H9 (cell line): Measurements from ENCODE around the gene PIEZO2. TPM values are rescaled to one million over a fixed set of nuclear protein-coding genes. Genes with fewer than 3 reads are reported as not detected.

Source experiments
- DNase-seq: peaks from one replicate; pipeline ENCODE4 v3.0.0-alpha.2; 2017
- H2AFZ ChIP-seq: one replicate; pipeline ENCODE4 v1.6.1; 2013; ENCODE audit warnings: mild to moderate bottlenecking, low read length, control low read depth, moderate library complexity
- H2AK5ac ChIP-seq: 2 replicates; pipeline ENCODE4 v1.6.1; 2013; ENCODE audit warnings: low read length, control low read depth, mixed read lengths; ENCODE audit not compliant: insufficient read length
- H2BK120ac ChIP-seq: one replicate; pipeline ENCODE4 v1.6.1; 2013; ENCODE audit warnings: low read depth, mild to moderate bottlenecking, low read length, control low read depth, inconsistent platforms; ENCODE audit not compliant: poor library complexity, severe bottlenecking
- H2BK12ac ChIP-seq: 2 replicates; pipeline ENCODE4 v1.6.1; 2013; ENCODE audit warnings: low read length, control low read depth, mixed read lengths, low read depth; ENCODE audit not compliant: insufficient read length
- H2BK15ac ChIP-seq: 2 replicates; pipeline ENCODE4 v1.6.1; 2013; ENCODE audit warnings: low read depth, low read length, control low read depth
- H2BK20ac ChIP-seq: one replicate; pipeline ENCODE4 v1.6.1; 2013; ENCODE audit warnings: low read depth, mild to moderate bottlenecking, low read length, control low read depth, inconsistent platforms; ENCODE audit not compliant: poor library complexity, severe bottlenecking
- H2BK5ac ChIP-seq: 2 replicates; pipeline ENCODE4 v1.6.1; 2013; ENCODE audit warnings: low read length, control low read depth, mixed read lengths; ENCODE audit not compliant: insufficient read length
- H3K14ac ChIP-seq: 2 replicates; pipeline ENCODE4 v1.6.1; 2013; ENCODE audit warnings: low read length, control low read depth; ENCODE audit not compliant: insufficient read depth
- H3K18ac ChIP-seq: 2 replicates; pipeline ENCODE4 v1.6.1; 2013; ENCODE audit warnings: low read depth, mild to moderate bottlenecking, mixed read lengths, low read length, control low read depth; ENCODE audit not compliant: insufficient read length
- H3K23ac ChIP-seq: 2 replicates; pipeline ENCODE4 v1.6.1; 2013; ENCODE audit warnings: low read length, control low read depth, mixed read lengths, low read depth; ENCODE audit not compliant: insufficient read length
- H3K23me2 ChIP-seq: 2 replicates; pipeline ENCODE4 v1.6.1; 2013; ENCODE audit warnings: low read depth, mild to moderate bottlenecking, mixed read lengths, low read length, control low read depth; ENCODE audit not compliant: insufficient read length, poor library complexity, severe bottlenecking
- H3K27ac ChIP-seq: 2 replicates; pipeline ENCODE4 v1.5.1; 2013; ENCODE audit warnings: low read length, control low read depth, mixed read lengths, low read depth; ENCODE audit not compliant: insufficient read length
- H3K27me3 ChIP-seq: 2 replicates; pipeline ENCODE4 v1.6.1; 2013; ENCODE audit warnings: low read length, control low read depth, inconsistent platforms; ENCODE audit not compliant: insufficient read depth
- H3K4ac ChIP-seq: 2 replicates; pipeline ENCODE4 v1.6.1; 2013; ENCODE audit warnings: low read depth, mild to moderate bottlenecking, control low read depth, inconsistent platforms, low read length, moderate library complexity
- H3K4me1 ChIP-seq: 2 replicates; pipeline ENCODE4 v1.6.1; 2013; ENCODE audit warnings: low read length, control low read depth, inconsistent platforms; ENCODE audit not compliant: insufficient read depth
- H3K4me2 ChIP-seq: 2 replicates; pipeline ENCODE4 v1.6.1; 2013; ENCODE audit warnings: low read length, control low read depth, mixed read lengths; ENCODE audit not compliant: insufficient read length, insufficient read depth
- H3K56ac ChIP-seq: 2 replicates; pipeline ENCODE4 v1.6.1; 2013; ENCODE audit warnings: low read depth, mild to moderate bottlenecking, mixed read lengths, low read length, control low read depth; ENCODE audit not compliant: insufficient read length
- H3K79me1 ChIP-seq: 2 replicates; pipeline ENCODE4 v1.6.1; 2013; ENCODE audit warnings: low read depth, mild to moderate bottlenecking, moderate library complexity, low read length, control low read depth, inconsistent platforms; ENCODE audit not compliant: insufficient read depth, poor library complexity, severe bottlenecking
- H3K79me2 ChIP-seq: 2 replicates; pipeline ENCODE4 v1.6.1; 2013; ENCODE audit warnings: low read length, control low read depth, inconsistent platforms; ENCODE audit not compliant: insufficient read depth
- H3K9ac ChIP-seq: 2 replicates; pipeline ENCODE4 v1.6.1; 2013; ENCODE audit warnings: low read length, control low read depth, mixed read lengths; ENCODE audit not compliant: insufficient read length; ENCODE audit errors: extremely low read depth
- H3K9me3 ChIP-seq: one replicate; pipeline ENCODE4 v1.6.1; 2013; ENCODE audit warnings: low read depth, low read length, inconsistent platforms; ENCODE audit not compliant: control insufficient read depth
- H3T11ph ChIP-seq: one replicate; pipeline ENCODE4 v1.6.1; 2013; ENCODE audit warnings: mild to moderate bottlenecking, low read length, control low read depth, inconsistent platforms
- H4K20me1 ChIP-seq: one replicate; pipeline ENCODE4 v1.6.1; 2013; ENCODE audit not compliant: control insufficient read depth, insufficient read length, insufficient read depth
- H4K5ac ChIP-seq: 2 replicates; pipeline ENCODE4 v1.6.1; 2013; ENCODE audit warnings: low read depth, mild to moderate bottlenecking, mixed read lengths, low read length, control low read depth; ENCODE audit not compliant: insufficient read length
- H4K8ac ChIP-seq: replicated peaks from 2 replicates; pipeline ENCODE4 v1.6.1; 2013; ENCODE audit warnings: low read length, control low read depth, mixed read lengths, low read depth; ENCODE audit not compliant: insufficient read length
- H4K91ac ChIP-seq: 2 replicates; pipeline ENCODE4 v1.6.1; 2013; ENCODE audit warnings: low read depth, mild to moderate bottlenecking, moderate library complexity, mixed read lengths, low read length, control low read depth; ENCODE audit not compliant: insufficient read length
- H3K27ac Mint-ChIP-seq, 3 experiments: 2 replicates in 2 of 3; 3 replicates in 1 of 3; pipeline ENCODE4 v1.8.0; 2020 to 2021; ENCODE audit warnings: mixed read lengths in 3 of 3, mild to moderate bottlenecking in 1 of 3, moderate library complexity in 1 of 3
- H3K27me3 Mint-ChIP-seq: 2 replicates; pipeline ENCODE4 v1.8.0; 2021; ENCODE audit warnings: low read depth, mild to moderate bottlenecking, moderate library complexity, mixed read lengths
- H3K36me3 Mint-ChIP-seq, 3 experiments: 2 replicates in 2 of 3; 3 replicates in 1 of 3; pipeline ENCODE4 v1.8.0; 2020 to 2021; ENCODE audit warnings: low read depth in 3 of 3, mixed read lengths in 3 of 3; ENCODE audit not compliant: insufficient read depth in 1 of 3
- H3K4me1 Mint-ChIP-seq, 2 experiments: 2 replicates each; pipeline ENCODE4 v1.8.0; 2020; ENCODE audit warnings: mixed read lengths in 2 of 2
- H3K4me3 Mint-ChIP-seq, 2 experiments: 2 replicates in 1 of 2; 3 replicates in 1 of 2; pipeline ENCODE4 v1.8.0; 2020 to 2021; ENCODE audit warnings: mild to moderate bottlenecking in 2 of 2, mixed read lengths in 2 of 2, moderate library complexity in 1 of 2
- H3K9me3 Mint-ChIP-seq, 2 experiments: 2 replicates in 1 of 2; 3 replicates in 1 of 2; pipeline ENCODE4 v1.8.0; 2020; ENCODE audit warnings: mild to moderate bottlenecking in 2 of 2, mixed read lengths in 2 of 2, moderate library complexity in 1 of 2
- CTCF ChIP-seq: fragments of 200-600 bp; sonication (generic); conservative IDR thresholded peaks from 3 replicates; pipeline ENCODE4 v1.8.0; 2021; ENCODE audit warnings: antibody characterized with exemption, mild to moderate bottlenecking
- total RNA-seq: library from RNA; stranded (reverse); gene quantifications from 2 replicates; pipeline ENCODE4 v1.2.1, GENCODE V29; 2021

Gene PIEZO2
- total RNA-seq, 1 experiment from 2014 or later, result 3.9 TPM

GRCh38 chr18:10680271-10680596 lies 469.1 kb downstream of the PIEZO2 start:
- Histone ChIP-seq H4K8ac (no peak overlapping the region), H3K56ac (no peak overlapping the region), H3K4ac (no peak overlapping the region), H4K91ac (no peak overlapping the region), H3K27me3 (no peaks in the 10 kb centered on the region), H3K23ac (no peak overlapping the region), H2AK5ac (no peak overlapping the region), H3K4me1 (no peaks in the 10 kb centered on the region), H2AFZ (no peak overlapping the region), H3T11ph (no peak overlapping the region), H3K79me1 (no peaks in the 10 kb centered on the region), H2BK5ac (no peak overlapping the region), H4K5ac (no peak overlapping the region), H4K20me1 (no peaks in the 10 kb centered on the region), H3K18ac (no peak overlapping the region), H3K23me2 (no peaks in the 10 kb centered on the region), H2BK15ac (no peak overlapping the region), H2BK120ac (no peak overlapping the region), H2BK12ac (no peak overlapping the region), H2BK20ac (no peak overlapping the region), H3K27ac (no peak overlapping the region), H3K9ac (no peak overlapping the region), H3K4me2 (no peak overlapping the region), H3K9me3 (no peaks in the 10 kb centered on the region), H3K14ac (no peak overlapping the region), H3K79me2 (no peaks in the 10 kb centered on the region)
- TF ChIP-seq CTCF, result no peak
- no peak overlapping the region for H3K27ac Mint-ChIP-seq
- no peak overlapping the region for H3K4me3 Mint-ChIP-seq
- DNase-seq, result no peak
- peaks cover 0 to 5% of the 10 kb centered on the region in 2 experiments; a peak in 3 of 5 replicates for H3K9me3 Mint-ChIP-seq
- no peaks in the 10 kb centered on the region; the same call in 1 of the 2 replicates for H3K27me3 Mint-ChIP-seq
- no peaks in the 10 kb centered on the region for H3K4me1 Mint-ChIP-seq
- H3K36me3 Mint-ChIP-seq, result peaks cover 0 to 11% (median 5%) of the 10 kb centered on the region in 3 experiments; a peak in 3 of 7 replicates
